ENCODE data around the gene KANTR. TPM values are rescaled to one million over a fixed set of nuclear protein-coding genes. Genes with fewer than 3 reads are reported as not detected.

The KANTR gene
- total and polyA plus RNA-seq, 2 of the 4 experiments (the other 2 are of a cell fraction): 1.6 to 6.3 TPM

- H3K9me3 ChIP-seq (ENCODE audit: control insufficient read depth, insufficient read depth, low read length): no peaks in the 10 kb centered on the region
- BruUV-seq (replicated peaks): no TSS peak
- ChIA-PET POLR2A (ENCODE audit: unreplicated experiment) (no interaction called here), CTCF (no interaction called here)
- H3K4me1 ChIP-seq (ENCODE audit: control insufficient read depth, insufficient read depth, low read length): peaks cover 2% of the 10 kb centered on the region; the same call in 1 of the 2 replicates
- H3K9me1 ChIP-seq (ENCODE audit: insufficient read depth, low read length): peaks cover 3% of the 10 kb centered on the region; the same call in 1 of the 2 replicates
- no peak overlapping the region for H2BK15ac ChIP-seq (ENCODE audit: low read depth, low read length)
- H3K27ac ChIP-seq (ENCODE audit: insufficient read depth, low read length): no peak overlapping the region
- H3K27me3 ChIP-seq (ENCODE audit: control insufficient read depth, insufficient read depth, low read length): no peaks in the 10 kb centered on the region; the same call in 1 of the 2 replicates
- DNase-seq (no peak), ATAC-seq (ENCODE audit: low read depth) (no peak)
- no peak overlapping the region for H3K4me2 ChIP-seq (ENCODE audit: low read depth, low read length)
- H4K91ac ChIP-seq (ENCODE audit: insufficient read depth, low read depth, low read length): no peak overlapping the region
- H4K20me1 ChIP-seq (ENCODE audit: insufficient read depth, low read length): peaks cover 17% of the 10 kb centered on the region
- no peak overlapping the region for H4K8ac ChIP-seq (ENCODE audit: low read depth in 2 of 2, low read length in 2 of 2)
- no peak overlapping the region for H2BK20ac ChIP-seq (ENCODE audit: low read depth, low read length)
- no peak overlapping the region for H2AFZ ChIP-seq (replicated peaks; ENCODE audit: low read length, poor library complexity)
- dilution Hi-C loops (cut with HindIII; ENCODE audit: low sequenced_read_pairs, unreplicated experiment): no loop called here
- H2BK5ac ChIP-seq (ENCODE audit: low read depth, low read length, poor library complexity, severe bottlenecking): no peak overlapping the region
- no peak overlapping the region for H3K4ac ChIP-seq (ENCODE audit: low read depth, low read length)
- H3K79me1 ChIP-seq (ENCODE audit: low read depth in 1 of 2, low read length in 2 of 2): peaks cover 0 to 26% of the 10 kb centered on the region in 2 experiments; a peak in 2 of 4 replicates
- H3K14ac ChIP-seq (replicated peaks; ENCODE audit: low read depth, low read length): no peak overlapping the region
- no peak overlapping the region for H4K5ac ChIP-seq (ENCODE audit: low read depth, low read length)
- intact Hi-C loops (cut with micrococcal nuclease): no loop called here
- WGBS, 2 experiments (ENCODE audit: extremely low coverage in 2 of 2, insufficient read length in 1 of 2): 52% methylated on average over 3 of the region's 6 CpGs; no CpG with 5 or more reads in 1 of the 2 experiments
- in situ Hi-C loops (cut with MboI; ENCODE audit: low sequenced_read_pairs): no loop called here
- no peak overlapping the region for H3K9ac ChIP-seq (ENCODE audit: low read depth, low read length)
- H2AK5ac ChIP-seq (ENCODE audit: low read depth, low read length): no peak overlapping the region
- TF ChIP-seq RFX5 (IDR thresholded peaks at IDR 0.05; ENCODE audit: low read depth, low read length): no peak
- no peak for TF ChIP-seq FOS (IDR thresholded peaks at IDR 0.05; ENCODE audit: low read depth, low read length)
- TF ChIP-seq, protein P1, sequence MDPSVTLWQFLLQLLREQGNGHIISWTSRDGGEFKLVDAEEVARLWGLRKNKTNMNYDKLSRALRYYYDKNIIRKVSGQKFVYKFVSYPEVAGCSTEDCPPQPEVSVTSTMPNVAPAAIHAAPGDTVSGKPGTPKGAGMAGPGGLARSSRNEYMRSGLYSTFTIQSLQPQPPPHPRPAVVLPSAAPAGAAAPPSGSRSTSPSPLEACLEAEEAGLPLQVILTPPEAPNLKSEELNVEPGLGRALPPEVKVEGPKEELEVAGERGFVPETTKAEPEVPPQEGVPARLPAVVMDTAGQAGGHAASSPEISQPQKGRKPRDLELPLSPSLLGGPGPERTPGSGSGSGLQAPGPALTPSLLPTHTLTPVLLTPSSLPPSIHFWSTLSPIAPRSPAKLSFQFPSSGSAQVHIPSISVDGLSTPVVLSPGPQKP (IDR thresholded peaks at IDR 0.05; ENCODE audit: borderline replicate concordance, low read depth, low read length): no peak
- TF ChIP-seq CEBPB (IDR thresholded peaks at IDR 0.05; ENCODE audit: low read depth, low read length): no peak
- TF ChIP-seq RCOR1 (IDR thresholded peaks at IDR 0.05; ENCODE audit: insufficient replicate concordance, low read length): no peak
- TF ChIP-seq POLR2A (IDR thresholded peaks at IDR 0.05; ENCODE audit: low read depth, low read length): no peak
- no peak for TF ChIP-seq MAFK (IDR thresholded peaks at IDR 0.05; ENCODE audit: low read depth, low read length)
- no peak for TF ChIP-seq USF2 (IDR thresholded peaks at IDR 0.05; ENCODE audit: low read depth, low read length)
- TF ChIP-seq SMC3 (IDR thresholded peaks at IDR 0.05; ENCODE audit: low read depth, low read length): no peak
- no peak for TF ChIP-seq RAD21 (IDR thresholded peaks at IDR 0.05; ENCODE audit: low read length)
- no peak for TF ChIP-seq BHLHE40 (IDR thresholded peaks at IDR 0.05; ENCODE audit: low read depth, low read length)
- peaks cover 13% of the 10 kb centered on the region for H3K36me3 ChIP-seq (ENCODE audit: control insufficient read depth, insufficient read depth, low read length)
- no peak overlapping the region for H2BK120ac ChIP-seq (ENCODE audit: low read depth, low read length)
- H3K56ac ChIP-seq (ENCODE audit: extremely low read depth, insufficient read depth, low read length): no peak overlapping the region
- no peak overlapping the region for H3K4me3 ChIP-seq (ENCODE audit: insufficient read depth, low read depth, low read length)
- H2AK9ac ChIP-seq (replicated peaks; ENCODE audit: low read depth, low read length, poor library complexity): no peak overlapping the region
- no peak overlapping the region for H3K23ac ChIP-seq (ENCODE audit: low read depth, low read length)
- no peak overlapping the region for H3K18ac ChIP-seq (ENCODE audit: low read depth, low read length)
Observed at GRCh38 chrX:53073115-53073586, 20.8 kb upstream of the KANTR start.
